Measurements from ENCODE around the gene SYNE1.

SYNE1 gene

GRCh38 chr6:152221806-152222628 lies 415.1 kb downstream of the SYNE1 start:
- DNase-seq, result no peak

- no peak for DNase-seq
Observed at GRCh38 chr6:152220786-152221185, 416.4 kb downstream of the SYNE1 start.

- no peak for DNase-seq
Observed at GRCh38 chr6:152218887-152219286, 418.3 kb downstream of the SYNE1 start.

- DNase-seq, result no peak
Observed at GRCh38 chr6:152212437-152212836, 424.7 kb downstream of the SYNE1 start.

GRCh38 chr6:152209211-152209610 lies 428.0 kb downstream of the SYNE1 start:
- no peak for DNase-seq

- DNase-seq, result no peak
Observed at GRCh38 chr6:152207915-152208714, 429.0 kb downstream of the SYNE1 start.

GRCh38 chr6:152206072-152206818 lies 430.9 kb downstream of the SYNE1 start:
- peak in 1 of 2 experiments; percentile 13 for DNase-seq

- no peak for DNase-seq
Observed at GRCh38 chr6:152204591-152204990, 432.6 kb downstream of the SYNE1 start.

GRCh38 chr6:152201120-152201519 lies 436.0 kb downstream of the SYNE1 start:
- DNase-seq, result no peak

- DNase-seq, result no peak
Observed at GRCh38 chr6:152195896-152196295, 441.3 kb downstream of the SYNE1 start.

- no peak for DNase-seq
Observed at GRCh38 chr6:152189736-152190135, 447.4 kb downstream of the SYNE1 start.

- no peak for DNase-seq
Observed at GRCh38 chr6:152188011-152188410, 449.2 kb downstream of the SYNE1 start.

GRCh38 chr6:152186840-152187239 lies 450.3 kb downstream of the SYNE1 start:
- no peak for DNase-seq

- peak in 1 of 2 experiments; percentile 11 for DNase-seq
Observed at GRCh38 chr6:152184917-152185574, 452.1 kb downstream of the SYNE1 start.

- no peak for DNase-seq
Observed at GRCh38 chr6:152184573-152184916, 452.6 kb downstream of the SYNE1 start.

GRCh38 chr6:152180601-152181000 lies 456.6 kb downstream of the SYNE1 start:
- no peak for DNase-seq

- no peak for DNase-seq
Observed at GRCh38 chr6:152176268-152176667, 460.9 kb downstream of the SYNE1 start.

- no peak for DNase-seq
Observed at GRCh38 chr6:152173957-152174356, 463.2 kb downstream of the SYNE1 start.

GRCh38 chr6:152173321-152173720 lies 463.8 kb downstream of the SYNE1 start:
- DNase-seq, result no peak

GRCh38 chr6:152170702-152171667 lies 466.2 kb downstream of the SYNE1 start:
- no peak for DNase-seq

- no peak for DNase-seq
Observed at GRCh38 chr6:152170313-152170701, 466.9 kb downstream of the SYNE1 start.

All from Kasumi-1 (cell line).